SK-N-SH treated with all-trans-retinoic acid at 6 μM for 48 hours (cell line): ENCODE results near the gene TLR2.
"Not testable (repeated sequence)": the region's sequence is repeated elsewhere in the genome, so short reads cannot be mapped to it uniquely, and the experiment has no call there.

Source experiments
- ATAC-seq: fragments of 200-7000 bp; cut with Tn5 transposase; 3 replicates; pipeline ENCODE4 v1.9.1; 2020; ENCODE audit warnings: mild to moderate bottlenecking, moderate library complexity
- ARNTL ChIP-seq: fragments of 450-650 bp; formaldehyde crosslinking; IDR thresholded peaks from 2 replicates; pipeline ENCODE4 v1.5.0; 2020; ENCODE audit warnings: low read depth, mild to moderate bottlenecking, moderate library complexity, borderline replicate concordance
- BACH2 ChIP-seq: fragments of 250-450 bp; sonication (Bioruptor Pico); IDR thresholded peaks from 2 replicates; pipeline ENCODE4 v1.9.0; 2021; ENCODE audit warnings: mild to moderate bottlenecking, borderline replicate concordance
- CSRNP3 ChIP-seq: fragments of 250-450 bp; sonication (Bioruptor Pico); IDR thresholded peaks from 2 replicates; pipeline ENCODE4 v1.5.1; 2021; ENCODE audit warnings: mild to moderate bottlenecking, moderate library complexity
- ESRRG ChIP-seq: fragments of 250-450 bp; sonication (Bioruptor Pico); IDR thresholded peaks from 2 replicates; pipeline ENCODE4 v1.6.1; 2021; ENCODE audit warnings: mild to moderate bottlenecking
- GLIS3 ChIP-seq: fragments of 250-450 bp; sonication (Bioruptor Pico); IDR thresholded peaks from 2 replicates; pipeline ENCODE4 v1.5.0; 2020; ENCODE audit warnings: mild to moderate bottlenecking, moderate library complexity
- ISL1 ChIP-seq: fragments of 250-450 bp; sonication (Bioruptor Pico); IDR thresholded peaks from 2 replicates; pipeline ENCODE4 v2.1.2; 2022; ENCODE audit warnings: mild to moderate bottlenecking, moderate library complexity
- OSR1 ChIP-seq: fragments of 250-450 bp; sonication (Bioruptor Pico); IDR thresholded peaks from 2 replicates; pipeline ENCODE4 v1.8.0; 2022; ENCODE audit warnings: moderate library complexity, mild to moderate bottlenecking, inconsistent platforms
- POU6F1 ChIP-seq: fragments of 250-450 bp; sonication (Bioruptor Pico); IDR thresholded peaks from 2 replicates; pipeline ENCODE4 v1.8.0; 2021; ENCODE audit warnings: low read depth, mild to moderate bottlenecking, moderate library complexity, borderline replicate concordance
- PPARA ChIP-seq: fragments of 250-450 bp; sonication (Bioruptor Pico); IDR thresholded peaks from 2 replicates; pipeline ENCODE4 v1.5.0; 2020; ENCODE audit warnings: mild to moderate bottlenecking, borderline replicate concordance
- RARB ChIP-seq: fragments of 250-450 bp; sonication (Bioruptor Pico); IDR thresholded peaks from 2 replicates; pipeline ENCODE4 v1.8.0; 2021; ENCODE audit warnings: mild to moderate bottlenecking, moderate library complexity
- SNAI2 ChIP-seq: fragments of 250-450 bp; sonication (Bioruptor Pico); IDR thresholded peaks from 2 replicates; pipeline ENCODE4 v1.5.0; 2020; ENCODE audit warnings: mild to moderate bottlenecking, moderate library complexity
- TCF4 ChIP-seq: fragments of 250-450 bp; sonication (Bioruptor Pico); IDR thresholded peaks from 2 replicates; pipeline ENCODE4 v1.8.0; 2021; ENCODE audit warnings: mild to moderate bottlenecking, moderate library complexity, borderline replicate concordance
- TOX ChIP-seq: fragments of 250-450 bp; sonication (Bioruptor Pico); IDR thresholded peaks from 2 replicates; pipeline ENCODE4 v1.8.0; 2021; ENCODE audit warnings: mild to moderate bottlenecking, moderate library complexity, borderline replicate concordance
- ZC3H10 ChIP-seq: fragments of 250-450 bp; sonication (Bioruptor Pico); IDR thresholded peaks from 2 replicates; pipeline ENCODE4 v1.5.1; 2021; ENCODE audit warnings: mild to moderate bottlenecking, moderate library complexity
- ZFP3 ChIP-seq: fragments of 250-450 bp; sonication (Bioruptor Pico); IDR thresholded peaks from 2 replicates; pipeline ENCODE4 v1.5.0; 2020; ENCODE audit warnings: mild to moderate bottlenecking, moderate library complexity
- ZFP30 ChIP-seq: fragments of 450-650 bp; formaldehyde crosslinking; IDR thresholded peaks from 2 replicates; pipeline ENCODE4 v1.5.0; 2022; ENCODE audit warnings: mild to moderate bottlenecking, moderate library complexity
- ZNF565 ChIP-seq: fragments of 450-650 bp; formaldehyde crosslinking; conservative IDR thresholded peaks from 2 replicates; pipeline ENCODE4 v1.5.0; 2020; ENCODE audit warnings: low read depth, mild to moderate bottlenecking, moderate library complexity
- ZNF70 ChIP-seq: fragments of 450-650 bp; formaldehyde crosslinking; IDR thresholded peaks from 2 replicates; pipeline ENCODE4 v1.5.0; 2020; ENCODE audit warnings: mild to moderate bottlenecking, moderate library complexity
- ZNF8 ChIP-seq: fragments of 450-650 bp; formaldehyde crosslinking; IDR thresholded peaks from 2 replicates; pipeline ENCODE4 v1.5.0; 2020; ENCODE audit warnings: mild to moderate bottlenecking, moderate library complexity
- TF ChIP-seq, protein P1 (sequence below): fragments of 250-450 bp; sonication (Bioruptor Pico); IDR thresholded peaks from 2 replicates; pipeline ENCODE4 v1.5.0; 2020; ENCODE audit warnings: mild to moderate bottlenecking, moderate library complexity
- TF ChIP-seq, protein P2 (sequence below): fragments of 250-450 bp; sonication (Bioruptor Pico); IDR thresholded peaks from 2 replicates; pipeline ENCODE4 v1.8.0; 2020; ENCODE audit warnings: mild to moderate bottlenecking, moderate library complexity, borderline replicate concordance

TLR2 gene

GRCh38 chr4:153663667-153664066 lies 20.4 kb upstream of the TLR2 start:
- no peak for TF ChIP-seq PPARA (CRISPR knock-in tag)
- TF ChIP-seq, protein P1, sequence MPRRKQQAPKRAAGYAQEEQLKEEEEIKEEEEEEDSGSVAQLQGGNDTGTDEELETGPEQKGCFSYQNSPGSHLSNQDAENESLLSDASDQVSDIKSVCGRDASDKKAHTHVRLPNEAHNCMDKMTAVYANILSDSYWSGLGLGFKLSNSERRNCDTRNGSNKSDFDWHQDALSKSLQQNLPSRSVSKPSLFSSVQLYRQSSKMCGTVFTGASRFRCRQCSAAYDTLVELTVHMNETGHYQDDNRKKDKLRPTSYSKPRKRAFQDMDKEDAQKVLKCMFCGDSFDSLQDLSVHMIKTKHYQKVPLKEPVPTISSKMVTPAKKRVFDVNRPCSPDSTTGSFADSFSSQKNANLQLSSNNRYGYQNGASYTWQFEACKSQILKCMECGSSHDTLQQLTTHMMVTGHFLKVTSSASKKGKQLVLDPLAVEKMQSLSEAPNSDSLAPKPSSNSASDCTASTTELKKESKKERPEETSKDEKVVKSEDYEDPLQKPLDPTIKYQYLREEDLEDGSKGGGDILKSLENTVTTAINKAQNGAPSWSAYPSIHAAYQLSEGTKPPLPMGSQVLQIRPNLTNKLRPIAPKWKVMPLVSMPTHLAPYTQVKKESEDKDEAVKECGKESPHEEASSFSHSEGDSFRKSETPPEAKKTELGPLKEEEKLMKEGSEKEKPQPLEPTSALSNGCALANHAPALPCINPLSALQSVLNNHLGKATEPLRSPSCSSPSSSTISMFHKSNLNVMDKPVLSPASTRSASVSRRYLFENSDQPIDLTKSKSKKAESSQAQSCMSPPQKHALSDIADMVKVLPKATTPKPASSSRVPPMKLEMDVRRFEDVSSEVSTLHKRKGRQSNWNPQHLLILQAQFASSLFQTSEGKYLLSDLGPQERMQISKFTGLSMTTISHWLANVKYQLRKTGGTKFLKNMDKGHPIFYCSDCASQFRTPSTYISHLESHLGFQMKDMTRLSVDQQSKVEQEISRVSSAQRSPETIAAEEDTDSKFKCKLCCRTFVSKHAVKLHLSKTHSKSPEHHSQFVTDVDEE: no peak
- no peak for TF ChIP-seq OSR1
- TF ChIP-seq, protein P2, sequence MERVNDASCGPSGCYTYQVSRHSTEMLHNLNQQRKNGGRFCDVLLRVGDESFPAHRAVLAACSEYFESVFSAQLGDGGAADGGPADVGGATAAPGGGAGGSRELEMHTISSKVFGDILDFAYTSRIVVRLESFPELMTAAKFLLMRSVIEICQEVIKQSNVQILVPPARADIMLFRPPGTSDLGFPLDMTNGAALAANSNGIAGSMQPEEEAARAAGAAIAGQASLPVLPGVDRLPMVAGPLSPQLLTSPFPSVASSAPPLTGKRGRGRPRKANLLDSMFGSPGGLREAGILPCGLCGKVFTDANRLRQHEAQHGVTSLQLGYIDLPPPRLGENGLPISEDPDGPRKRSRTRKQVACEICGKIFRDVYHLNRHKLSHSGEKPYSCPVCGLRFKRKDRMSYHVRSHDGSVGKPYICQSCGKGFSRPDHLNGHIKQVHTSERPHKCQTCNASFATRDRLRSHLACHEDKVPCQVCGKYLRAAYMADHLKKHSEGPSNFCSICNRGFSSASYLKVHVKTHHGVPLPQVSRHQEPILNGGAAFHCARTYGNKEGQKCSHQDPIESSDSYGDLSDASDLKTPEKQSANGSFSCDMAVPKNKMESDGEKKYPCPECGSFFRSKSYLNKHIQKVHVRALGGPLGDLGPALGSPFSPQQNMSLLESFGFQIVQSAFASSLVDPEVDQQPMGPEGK (CRISPR knock-in tag): no peak
- TF ChIP-seq TCF4: no peak
- no peak for TF ChIP-seq GLIS3 (CRISPR knock-in tag)
- TF ChIP-seq TOX (CRISPR knock-in tag): no peak
- no peak for TF ChIP-seq RARB (CRISPR knock-in tag)
- no peak for TF ChIP-seq POU6F1 (CRISPR knock-in tag)
- no peak for TF ChIP-seq ZFP3 (CRISPR knock-in tag)
- TF ChIP-seq ZC3H10 (CRISPR knock-in tag): no peak
- TF ChIP-seq ISL1 (CRISPR knock-in tag): no peak
- TF ChIP-seq, all 23 proteins: peak for 0
- no peak for ATAC-seq

DNA sequence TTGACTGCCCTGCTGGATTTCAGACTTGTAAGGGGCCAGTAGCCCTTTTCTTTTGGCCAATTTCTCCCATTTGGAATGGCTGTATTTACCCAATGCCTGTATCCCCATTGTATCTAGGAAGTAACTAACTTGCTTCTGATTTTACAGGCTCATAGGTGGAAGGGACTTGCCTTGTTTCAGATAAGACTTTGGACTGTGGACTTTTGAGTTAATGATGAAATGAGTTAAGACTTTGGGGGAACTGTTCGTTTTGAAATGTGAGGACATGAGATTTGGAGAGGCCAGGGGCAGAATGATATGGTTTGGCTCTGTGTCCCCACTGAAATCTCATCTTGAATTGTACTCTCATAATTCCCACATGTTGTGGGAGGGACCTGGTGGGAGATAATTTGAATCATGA lies 17.6 kb upstream of the TLR2 start:
- ATAC-seq: not testable (repeated sequence)

GRCh38 chr4:153668647-153669046 lies 15.4 kb upstream of the TLR2 start:
- no peak for ATAC-seq
- TF ChIP-seq ZNF70: no peak
- TF ChIP-seq ZFP30: no peak
- no peak for TF ChIP-seq TOX (CRISPR knock-in tag)
- TF ChIP-seq OSR1: no peak
- no peak for TF ChIP-seq ISL1 (CRISPR knock-in tag)
- TF ChIP-seq BACH2 (CRISPR knock-in tag): no peak
- no peak for TF ChIP-seq ZNF8
- TF ChIP-seq, all 23 proteins: peak for 0

DNA sequence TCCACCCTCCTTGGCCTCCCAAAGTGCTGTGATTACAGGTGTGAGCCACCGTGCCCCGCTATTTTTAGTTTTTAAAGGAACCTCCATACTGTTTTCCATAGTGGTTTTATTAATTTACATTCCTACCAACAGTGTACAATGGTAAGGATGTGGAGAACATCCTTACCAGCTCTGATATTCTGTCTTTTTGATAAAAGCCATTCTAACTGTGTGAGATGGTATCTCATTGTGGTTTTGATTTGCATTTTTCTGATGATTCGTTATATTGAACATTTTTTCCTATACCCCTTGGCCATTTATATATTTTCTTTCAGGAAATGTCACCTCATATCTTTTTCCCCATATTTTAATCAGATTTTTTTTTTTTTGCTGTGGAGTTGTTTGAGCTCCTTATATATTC lies 14.2 kb upstream of the TLR2 start:
- no peak for ATAC-seq
- TF ChIP-seq ARNTL (CRISPR knock-in tag) (no peak), BACH2 (CRISPR knock-in tag) (no peak), RARB (CRISPR knock-in tag) (no peak), ISL1 (CRISPR knock-in tag) (no peak), OSR1 (no peak), ZNF70 (no peak), ZC3H10 (CRISPR knock-in tag) (no peak), ZFP3 (CRISPR knock-in tag) (no peak), PPARA (CRISPR knock-in tag) (no peak), TCF4 (no peak), SNAI2 (CRISPR knock-in tag) (no peak), POU6F1 (CRISPR knock-in tag) (no peak), ESRRG (CRISPR knock-in tag) (no peak), GLIS3 (CRISPR knock-in tag) (no peak), CSRNP3 (CRISPR knock-in tag) (no peak), TOX (CRISPR knock-in tag) (no peak), ZNF565 (CRISPR knock-in tag) (no peak), ZFP30 (no peak)
- TF ChIP-seq, protein P2 (CRISPR knock-in tag): no peak
- TF ChIP-seq, protein P1: no peak
- TF ChIP-seq, all 23 proteins: peak for 0
